Mesothelial cell of epicardium (in vitro differentiated cells): ENCODE measurements around the gene TRIM62. TPM values are rescaled to one million over a fixed set of nuclear protein-coding genes. Genes with fewer than 3 reads are reported as not detected.
A peak's percentile ranks its signal among the peaks of the same experiment; 100 is the strongest.

Experiments
- DNase-seq, 2 experiments: peaks; one replicate each; pipeline ENCODE4 v3.0.0; 2021; ENCODE audit warnings: low spot score in 2 of 2; ENCODE audit not compliant: unreplicated experiment in 2 of 2
- H3K27ac Mint-ChIP-seq: 2 replicates; pipeline ENCODE4 v1.8.0; 2021; ENCODE audit warnings: mixed read lengths
- H3K27me3 Mint-ChIP-seq: 2 replicates; pipeline ENCODE4 v1.8.0; 2021; ENCODE audit warnings: low read depth, mixed read lengths
- H3K36me3 Mint-ChIP-seq: 2 replicates; pipeline ENCODE4 v1.8.0; 2021; ENCODE audit warnings: mixed read lengths
- H3K4me1 Mint-ChIP-seq: 2 replicates; pipeline ENCODE4 v1.8.0; 2021; ENCODE audit warnings: mixed read lengths
- H3K4me3 Mint-ChIP-seq: 2 replicates; pipeline ENCODE4 v1.8.0; 2021; ENCODE audit warnings: mild to moderate bottlenecking, moderate library complexity, mixed read lengths
- H3K9me3 Mint-ChIP-seq: 2 replicates; pipeline ENCODE4 v1.8.0; 2021; ENCODE audit warnings: mixed read lengths
- total RNA-seq: library from RNA; stranded (reverse); gene quantifications from 3 replicates; pipeline ENCODE4 v1.2.1, GENCODE V29; 2021
- TF ChIP-seq, protein P1 (sequence below): fragments of 200-600 bp; sonication (generic); IDR thresholded peaks from one replicate; pipeline ENCODE4 v1.5.0; 2021; ENCODE audit warnings: antibody characterized with exemption; ENCODE audit not compliant: unreplicated experiment

TRIM62 gene
- total RNA-seq, 1 donor from 2014 or later = 13.9 TPM

DNA sequence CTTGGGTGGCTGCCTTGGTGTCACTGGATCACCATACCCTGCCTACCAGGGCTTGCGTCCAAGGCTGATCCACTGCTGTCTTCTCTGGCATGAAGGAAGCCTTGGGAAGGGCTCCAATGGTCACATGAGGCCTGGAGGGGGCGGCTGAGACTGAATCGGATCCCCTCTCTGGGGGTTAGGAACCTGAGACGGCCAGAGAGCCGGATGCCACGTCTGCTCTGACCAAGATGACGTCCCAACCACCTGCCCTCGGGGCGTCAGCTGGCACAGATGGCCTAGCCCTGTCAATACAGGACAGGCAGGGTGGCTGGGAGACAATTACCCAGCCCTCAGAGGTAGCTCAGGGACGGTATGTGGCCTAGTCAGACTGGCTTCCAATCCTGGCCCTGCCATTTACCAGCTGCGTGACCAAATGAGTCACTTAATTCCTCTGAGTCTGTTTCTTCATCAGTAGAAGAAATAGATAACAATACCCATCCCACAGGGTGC, 5.4 kb downstream of the TRIM62 start:
- no peaks in the 10 kb centered on the region for H3K36me3 Mint-ChIP-seq
- peaks cover 21% of the 10 kb centered on the region for H3K4me1 Mint-ChIP-seq
- no peak for DNase-seq

DNA sequence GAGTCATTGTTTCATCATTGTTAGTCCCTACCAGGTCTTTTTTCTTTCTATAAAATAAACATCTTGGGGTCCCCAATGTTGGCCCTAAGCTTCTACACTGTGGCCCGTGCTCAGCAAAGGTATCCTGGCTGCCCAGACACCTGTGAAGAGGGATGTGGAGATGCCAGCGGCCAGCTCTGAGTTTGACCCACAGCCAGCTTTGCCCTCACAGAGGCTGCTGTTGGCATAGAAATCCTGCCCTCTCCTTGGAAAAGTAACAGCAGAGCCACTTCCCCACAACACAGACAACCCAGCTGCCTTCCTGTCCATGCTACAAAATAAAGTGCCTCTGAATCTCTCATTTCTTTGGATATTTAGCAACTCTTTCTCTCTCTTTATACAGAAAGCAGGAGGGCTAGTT, 6.0 kb downstream of the TRIM62 start:
- no peaks in the 10 kb centered on the region for H3K27me3 Mint-ChIP-seq
- no peak overlapping the region for H3K27ac Mint-ChIP-seq
- no peak for DNase-seq
- TF ChIP-seq, protein P1, sequence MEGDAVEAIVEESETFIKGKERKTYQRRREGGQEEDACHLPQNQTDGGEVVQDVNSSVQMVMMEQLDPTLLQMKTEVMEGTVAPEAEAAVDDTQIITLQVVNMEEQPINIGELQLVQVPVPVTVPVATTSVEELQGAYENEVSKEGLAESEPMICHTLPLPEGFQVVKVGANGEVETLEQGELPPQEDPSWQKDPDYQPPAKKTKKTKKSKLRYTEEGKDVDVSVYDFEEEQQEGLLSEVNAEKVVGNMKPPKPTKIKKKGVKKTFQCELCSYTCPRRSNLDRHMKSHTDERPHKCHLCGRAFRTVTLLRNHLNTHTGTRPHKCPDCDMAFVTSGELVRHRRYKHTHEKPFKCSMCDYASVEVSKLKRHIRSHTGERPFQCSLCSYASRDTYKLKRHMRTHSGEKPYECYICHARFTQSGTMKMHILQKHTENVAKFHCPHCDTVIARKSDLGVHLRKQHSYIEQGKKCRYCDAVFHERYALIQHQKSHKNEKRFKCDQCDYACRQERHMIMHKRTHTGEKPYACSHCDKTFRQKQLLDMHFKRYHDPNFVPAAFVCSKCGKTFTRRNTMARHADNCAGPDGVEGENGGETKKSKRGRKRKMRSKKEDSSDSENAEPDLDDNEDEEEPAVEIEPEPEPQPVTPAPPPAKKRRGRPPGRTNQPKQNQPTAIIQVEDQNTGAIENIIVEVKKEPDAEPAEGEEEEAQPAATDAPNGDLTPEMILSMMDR = no peak
- no peak overlapping the region for H3K4me3 Mint-ChIP-seq
- no peaks in the 10 kb centered on the region for H3K36me3 Mint-ChIP-seq
- H3K9me3 Mint-ChIP-seq = no peaks in the 10 kb centered on the region
- H3K4me1 Mint-ChIP-seq = peaks cover 21% of the 10 kb centered on the region

More for the DNA sequence above, 5.4 kb downstream of the TRIM62 start:
- H3K27me3 Mint-ChIP-seq = no peaks in the 10 kb centered on the region
- H3K27ac Mint-ChIP-seq = no peak overlapping the region
- H3K9me3 Mint-ChIP-seq = no peaks in the 10 kb centered on the region
- TF ChIP-seq, protein P1 = no peak
- H3K4me3 Mint-ChIP-seq = no peak overlapping the region

GRCh38 chr1:33173091-33173490, 8.8 kb downstream of the TRIM62 start:
- no peaks in the 10 kb centered on the region for H3K27me3 Mint-ChIP-seq
- H3K36me3 Mint-ChIP-seq = no peaks in the 10 kb centered on the region
- H3K9me3 Mint-ChIP-seq = no peaks in the 10 kb centered on the region
- TF ChIP-seq, protein P1 = no peak
- no peak for DNase-seq
- peak overlapping the region; percentile 57 for H3K27ac Mint-ChIP-seq
- peaks cover 29% of the 10 kb centered on the region for H3K4me1 Mint-ChIP-seq
- no peak overlapping the region for H3K4me3 Mint-ChIP-seq

GRCh38 chr1:33171977-33172813, 9.6 kb downstream of the TRIM62 start:
- TF ChIP-seq, protein P1 = no peak
- Mint-ChIP-seq H3K4me1 (peaks cover 38% of the 10 kb centered on the region), H3K36me3 (no peaks in the 10 kb centered on the region), H3K27me3 (no peaks in the 10 kb centered on the region), H3K9me3 (peaks cover 4% of the 10 kb centered on the region), H3K4me3 (no peak overlapping the region), H3K27ac (peak overlapping the region; percentile 2)
- no peak for DNase-seq

DNA sequence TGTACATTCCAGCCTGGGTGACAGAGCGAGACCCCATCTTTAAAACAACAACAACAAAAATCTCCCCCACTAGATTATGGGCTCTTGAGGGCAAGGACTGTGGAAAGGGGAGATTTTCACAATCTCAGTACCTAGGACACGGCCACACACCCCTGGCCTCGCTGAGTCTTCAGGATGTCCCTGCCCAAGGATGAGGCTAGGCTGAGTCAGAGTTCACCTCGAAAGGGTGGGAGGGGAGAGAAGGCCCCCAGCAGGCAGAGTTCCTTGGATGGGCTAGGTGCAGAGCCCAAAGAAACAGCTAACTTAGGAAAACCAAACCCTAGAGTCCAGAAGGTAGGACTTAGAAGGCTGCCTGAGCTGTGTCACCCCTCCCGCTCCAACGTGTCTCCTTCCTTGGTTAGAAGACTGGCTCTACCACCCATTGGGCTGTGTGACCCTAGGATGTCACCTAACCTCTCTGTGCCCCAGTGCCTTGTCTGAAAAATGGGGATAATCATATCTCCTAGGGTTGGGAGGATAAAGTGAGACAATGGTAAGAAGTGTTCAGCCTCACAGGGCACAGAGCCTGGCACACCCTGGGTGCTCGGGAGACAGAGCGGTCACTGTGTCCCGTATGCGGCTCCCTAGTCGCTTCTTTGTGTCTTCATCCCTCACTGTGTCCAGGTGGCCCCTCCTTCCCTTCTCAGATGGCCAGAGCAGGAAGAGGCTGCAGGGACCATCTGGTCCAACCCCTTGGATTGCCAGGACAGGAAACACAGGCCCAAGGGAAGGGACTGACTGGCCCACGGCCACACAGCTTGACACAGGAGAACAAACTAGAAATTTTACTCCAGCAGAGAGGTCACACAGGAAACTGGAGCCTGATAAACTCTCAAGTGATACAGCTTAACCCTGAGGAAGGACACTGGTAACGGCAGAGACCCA, 11.2 kb downstream of the TRIM62 start:
- Mint-ChIP-seq H3K9me3 (peaks cover 4% of the 10 kb centered on the region), H3K27me3 (no peaks in the 10 kb centered on the region), H3K4me3 (no peak overlapping the region), H3K4me1 (peaks cover 48% of the 10 kb centered on the region), H3K27ac (peak overlapping the region; percentile 41), H3K36me3 (peaks cover 3% of the 10 kb centered on the region)
- TF ChIP-seq, protein P1 = no peak
- DNase-seq = no peak
